ENCODE data around the gene WDR35. TPM values are rescaled to one million over a fixed set of nuclear protein-coding genes. Genes with fewer than 3 reads are reported as not detected.
"Not testable (repeated sequence)": the region's sequence is repeated elsewhere in the genome, so short reads cannot be mapped to it uniquely, and the experiment has no call there.

Gene WDR35
- total RNA-seq, 1 experiment from 2014 or later = 16.7 TPM

DNA sequence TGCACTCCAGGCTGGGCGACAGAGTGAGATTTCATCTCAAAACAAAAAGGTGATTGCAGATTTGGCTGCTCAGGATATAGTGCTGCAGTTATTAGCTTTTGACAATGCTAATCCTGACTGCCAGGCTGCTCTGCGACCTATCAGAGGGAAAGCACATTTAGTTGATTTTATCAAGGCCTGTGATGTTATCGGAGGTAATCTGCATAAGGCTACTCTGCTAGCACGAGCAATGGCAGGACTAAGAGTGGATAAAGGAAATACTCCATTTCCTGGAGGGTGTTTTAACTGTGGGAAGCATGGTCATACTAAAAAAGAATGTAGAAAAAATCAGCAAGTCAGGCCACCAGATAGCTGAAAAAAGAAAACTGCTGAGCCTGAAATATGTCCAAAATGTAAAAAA, 65.4 kb downstream of the WDR35 start:
- not testable (repeated sequence) for H3K27me3 ChIP-seq (ENCODE audit: insufficient read depth, low read length); H3K4ac ChIP-seq (ENCODE audit: low read depth, low read length); H3K23ac ChIP-seq (ENCODE audit: insufficient read length, low read depth, low read length); H3K56ac ChIP-seq (ENCODE audit: insufficient read length, low read depth, low read length); H3K27ac Mint-ChIP-seq; H3K4me3 Mint-ChIP-seq; H3K23me2 ChIP-seq (ENCODE audit: insufficient read length, low read depth, low read length, poor library complexity, severe bottlenecking); H2AK5ac ChIP-seq (ENCODE audit: insufficient read length, low read length); H2BK15ac ChIP-seq (ENCODE audit: low read depth, low read length); H3T11ph ChIP-seq (ENCODE audit: low read length); H3K18ac ChIP-seq (ENCODE audit: insufficient read length, low read depth, low read length); H2BK120ac ChIP-seq (ENCODE audit: low read depth, low read length, poor library complexity, severe bottlenecking); H4K5ac ChIP-seq (ENCODE audit: insufficient read length, low read depth, low read length); H4K8ac ChIP-seq (replicated peaks; ENCODE audit: insufficient read length, low read depth, low read length); H4K91ac ChIP-seq (ENCODE audit: insufficient read length, low read depth, low read length); H2AFZ ChIP-seq (ENCODE audit: low read length); H3K27me3 Mint-ChIP-seq (ENCODE audit: low read depth); H2BK5ac ChIP-seq (ENCODE audit: insufficient read length, low read length); H3K79me1 ChIP-seq (ENCODE audit: insufficient read depth, low read depth, low read length, poor library complexity, severe bottlenecking); H3K79me2 ChIP-seq (ENCODE audit: insufficient read depth, low read length); H3K9ac ChIP-seq (ENCODE audit: extremely low read depth, insufficient read length, low read length); DNase-seq; H2BK12ac ChIP-seq (ENCODE audit: insufficient read length, low read depth, low read length); H3K14ac ChIP-seq (ENCODE audit: insufficient read depth, low read length); H2BK20ac ChIP-seq (ENCODE audit: low read depth, low read length, poor library complexity, severe bottlenecking); H3K4me1 Mint-ChIP-seq; H3K4me1 ChIP-seq (ENCODE audit: insufficient read depth, low read length); H4K20me1 ChIP-seq (ENCODE audit: control insufficient read depth, insufficient read depth, insufficient read length); H3K9me3 ChIP-seq (ENCODE audit: control insufficient read depth, low read depth, low read length); H3K4me2 ChIP-seq (ENCODE audit: insufficient read depth, insufficient read length, low read length); H3K27ac ChIP-seq (ENCODE audit: insufficient read length, low read depth, low read length)
- peaks cover 55 to 70% (median 58%) of the 10 kb centered on the region in 3 experiments for H3K36me3 Mint-ChIP-seq (ENCODE audit: insufficient read depth in 1 of 3, low read depth in 3 of 3)
- peaks cover 16 to 22% of the 10 kb centered on the region in 2 experiments for H3K9me3 Mint-ChIP-seq
- no CpG with 5 or more reads among the region's 4 CpGs for WGBS (ENCODE audit: extremely low coverage, insufficient read length, low lambda C conversion rate)

DNA sequence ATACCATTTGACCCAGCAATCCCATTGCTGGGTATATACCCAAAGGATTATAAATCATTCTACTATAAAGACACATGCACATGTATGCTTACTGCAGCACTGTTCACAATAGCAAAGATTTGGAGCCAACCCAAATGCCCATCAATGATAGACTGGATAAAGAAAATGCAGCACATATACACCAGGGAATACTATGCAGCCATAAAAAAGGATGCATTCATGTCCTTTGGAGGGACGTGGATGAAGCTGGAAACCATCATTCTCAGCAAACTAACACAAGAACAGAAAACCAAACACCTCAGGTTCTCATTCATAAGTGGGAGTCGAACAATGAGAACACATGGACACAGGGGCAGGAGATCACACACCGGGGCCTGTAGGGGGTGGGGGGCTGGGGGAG, 67.7 kb downstream of the WDR35 start:
- not testable (repeated sequence) for H3K4me3 Mint-ChIP-seq; H2BK12ac ChIP-seq (ENCODE audit: insufficient read length, low read depth, low read length); H3K23me2 ChIP-seq (ENCODE audit: insufficient read length, low read depth, low read length, poor library complexity, severe bottlenecking); H4K20me1 ChIP-seq (ENCODE audit: control insufficient read depth, insufficient read depth, insufficient read length); H3K23ac ChIP-seq (ENCODE audit: insufficient read length, low read depth, low read length); H2AK5ac ChIP-seq (ENCODE audit: insufficient read length, low read length); H3K14ac ChIP-seq (ENCODE audit: insufficient read depth, low read length); H2BK5ac ChIP-seq (ENCODE audit: insufficient read length, low read length); H3K79me2 ChIP-seq (ENCODE audit: insufficient read depth, low read length); DNase-seq; H3K18ac ChIP-seq (ENCODE audit: insufficient read length, low read depth, low read length); H2BK120ac ChIP-seq (ENCODE audit: low read depth, low read length, poor library complexity, severe bottlenecking); H3K27ac Mint-ChIP-seq; H2BK20ac ChIP-seq (ENCODE audit: low read depth, low read length, poor library complexity, severe bottlenecking); H4K8ac ChIP-seq (replicated peaks; ENCODE audit: insufficient read length, low read depth, low read length); H3K9me3 ChIP-seq (ENCODE audit: control insufficient read depth, low read depth, low read length); H3K56ac ChIP-seq (ENCODE audit: insufficient read length, low read depth, low read length); H3K4ac ChIP-seq (ENCODE audit: low read depth, low read length); H3K27me3 Mint-ChIP-seq (ENCODE audit: low read depth); H4K91ac ChIP-seq (ENCODE audit: insufficient read length, low read depth, low read length); H3K4me1 Mint-ChIP-seq; H3T11ph ChIP-seq (ENCODE audit: low read length); H3K9me3 Mint-ChIP-seq; H3K4me1 ChIP-seq (ENCODE audit: insufficient read depth, low read length); H3K9ac ChIP-seq (ENCODE audit: extremely low read depth, insufficient read length, low read length); H3K4me2 ChIP-seq (ENCODE audit: insufficient read depth, insufficient read length, low read length); H3K79me1 ChIP-seq (ENCODE audit: insufficient read depth, low read depth, low read length, poor library complexity, severe bottlenecking); H4K5ac ChIP-seq (ENCODE audit: insufficient read length, low read depth, low read length); H2AFZ ChIP-seq (ENCODE audit: low read length); H3K27me3 ChIP-seq (ENCODE audit: insufficient read depth, low read length); H3K27ac ChIP-seq (ENCODE audit: insufficient read length, low read depth, low read length); H2BK15ac ChIP-seq (ENCODE audit: low read depth, low read length)
- peaks cover 37 to 52% (median 38%) of the 10 kb centered on the region in 3 experiments for H3K36me3 Mint-ChIP-seq (ENCODE audit: insufficient read depth in 1 of 3, low read depth in 3 of 3)
- no CpG with 5 or more reads among the region's 3 CpGs for WGBS (ENCODE audit: extremely low coverage, insufficient read length, low lambda C conversion rate)

Data from H9 (cell line).